Subcutaneous abdominal adipose tissue (tissue), 5 donors: ENCODE data around the gene ARG2.
"Not testable (repeated sequence)": the region's sequence is repeated elsewhere in the genome, so short reads cannot be mapped to it uniquely, and the experiment has no call there.

Experiments
- H3K27ac ChIP-seq: one replicate; pipeline ENCODE4 v1.7.0; 2013; ENCODE audit warnings: low read depth, mild to moderate bottlenecking, inconsistent platforms, low read length, moderate library complexity
- H3K27me3 ChIP-seq, 5 donors: one replicate each; pipeline ENCODE4 v1.7.0; 2013; ENCODE audit warnings: low read length in 5 of 5, inconsistent platforms in 1 of 5; ENCODE audit not compliant: control insufficient read depth in 5 of 5, insufficient read depth in 4 of 5
- H3K36me3 ChIP-seq, 5 donors: one replicate each; pipeline ENCODE4 v1.7.0; 2013; ENCODE audit warnings: low read length in 5 of 5; ENCODE audit not compliant: control insufficient read depth in 5 of 5, insufficient read depth in 5 of 5
- H3K4me1 ChIP-seq, 5 donors: one replicate each; pipeline ENCODE4 v1.7.0; 2013; ENCODE audit warnings: low read length in 5 of 5, mild to moderate bottlenecking in 3 of 5, moderate library complexity in 1 of 5; ENCODE audit not compliant: control insufficient read depth in 5 of 5, insufficient read depth in 5 of 5
- H3K4me3 ChIP-seq, 5 donors: one replicate each; pipeline ENCODE4 v1.7.0; 2013; ENCODE audit warnings: low read length in 5 of 5, low read depth in 1 of 5
- H3K9ac ChIP-seq, 5 donors: one replicate each; pipeline ENCODE4 v1.7.0; 2013; ENCODE audit warnings: low read length in 5 of 5, mild to moderate bottlenecking in 4 of 5, moderate library complexity in 3 of 5
- H3K9me3 ChIP-seq, 5 donors: one replicate each; pipeline ENCODE4 v1.7.0; 2013; ENCODE audit warnings: low read length in 5 of 5; ENCODE audit not compliant: control insufficient read depth in 5 of 5
- donor health status: healthy.
- donor health status: healthy.
- donor health status: healthy.
- donor health status: healthy.
- donor health status: healthy.

Gene ARG2

DNA sequence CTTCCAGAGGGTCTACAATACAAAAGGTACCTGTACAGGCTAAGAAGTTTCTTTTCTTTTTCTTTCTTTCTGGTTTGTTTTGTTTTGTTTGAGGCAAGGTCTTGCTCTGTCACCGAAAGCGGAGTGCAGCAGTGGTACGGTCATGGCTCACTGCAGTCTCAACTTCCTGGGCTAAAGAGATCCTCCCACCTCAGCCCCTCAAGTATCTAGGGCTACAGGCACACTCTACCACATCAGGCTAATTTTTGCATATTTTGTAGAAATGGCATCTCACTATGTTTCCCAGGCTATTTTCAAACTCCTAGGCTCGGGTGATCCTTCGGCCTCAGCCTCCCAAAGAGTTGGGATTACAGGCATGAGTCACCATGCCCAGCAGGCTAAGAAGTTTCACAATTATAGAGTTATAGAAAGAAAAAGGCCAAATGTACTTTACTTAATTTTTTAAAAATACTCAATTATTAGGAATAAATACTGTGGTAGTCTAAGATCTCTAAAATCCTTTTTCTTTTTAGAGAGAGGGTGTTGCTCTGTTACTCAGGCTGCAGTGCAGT, 16.6 kb upstream of the ARG2 start:
- no peaks in the 10 kb centered on the region for H3K9me3 ChIP-seq
- peaks cover 2 to 19% (median 14%) of the 10 kb centered on the region in 5 donors for H3K4me1 ChIP-seq
- no peaks in the 10 kb centered on the region for H3K36me3 ChIP-seq
- no peak overlapping the region for H3K27ac ChIP-seq
- H3K27me3 ChIP-seq, result no peaks in the 10 kb centered on the region
- no peak overlapping the region for H3K9ac ChIP-seq
- no peak overlapping the region for H3K4me3 ChIP-seq

GRCh38 chr14:67607646-67608045, 12.1 kb upstream of the ARG2 start:
- Histone ChIP-seq H3K9me3 (no peaks in the 10 kb centered on the region), H3K4me1 (no peaks in the 10 kb centered on the region), H3K9ac (no peak overlapping the region), H3K27ac (no peak overlapping the region), H3K36me3 (no peaks in the 10 kb centered on the region), H3K4me3 (no peak overlapping the region), H3K27me3 (peaks cover 0 to 4% (median 0%) of the 10 kb centered on the region in 5 donors)

DNA sequence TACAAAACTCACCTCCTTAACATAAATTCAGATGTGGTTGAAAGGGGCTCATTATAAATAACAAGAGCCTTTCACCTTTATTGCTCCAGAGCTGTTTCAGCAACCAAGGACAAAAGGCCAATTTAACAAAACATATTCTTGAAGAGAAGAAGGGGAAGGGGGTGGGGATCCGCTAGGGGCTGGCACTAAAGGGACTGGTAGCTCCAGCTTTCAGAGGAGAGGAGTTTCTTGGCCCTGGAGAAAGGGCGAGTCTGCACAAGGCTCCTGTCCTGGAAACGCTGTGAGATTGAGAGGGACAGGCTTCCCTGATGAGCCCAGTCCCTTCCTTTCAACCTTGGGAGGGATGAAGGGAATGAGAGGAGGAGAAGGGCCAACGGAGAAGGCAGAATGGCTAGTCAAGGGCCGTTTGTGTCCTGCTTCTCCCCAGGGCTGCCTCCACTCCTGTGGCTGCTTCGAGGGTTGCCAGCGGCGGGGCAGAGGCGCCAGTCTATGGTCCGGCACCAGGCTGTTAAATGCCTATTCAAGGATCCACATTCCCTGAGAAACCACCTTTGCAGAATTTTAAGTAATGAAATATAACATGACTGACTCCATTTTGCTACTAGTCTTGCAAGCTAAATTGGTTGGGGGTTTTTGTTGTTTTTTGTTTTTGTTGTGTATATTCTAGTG, 9.9 kb upstream of the ARG2 start:
- H3K4me1 ChIP-seq, result no peaks in the 10 kb centered on the region
- peaks cover 0 to 4% (median 0%) of the 10 kb centered on the region in 5 donors for H3K27me3 ChIP-seq
- H3K36me3 ChIP-seq, result no peaks in the 10 kb centered on the region
- H3K9ac ChIP-seq, result no peak overlapping the region
- no peak overlapping the region for H3K4me3 ChIP-seq
- H3K27ac ChIP-seq, result no peak overlapping the region
- H3K9me3 ChIP-seq, result no peaks in the 10 kb centered on the region

GRCh38 chr14:67610491-67610890, 9.2 kb upstream of the ARG2 start:
- no peak overlapping the region for H3K9ac ChIP-seq

GRCh38 chr14:67618617-67619063, 1.1 kb upstream of the ARG2 start:
- no peaks in the 10 kb centered on the region for H3K36me3 ChIP-seq
- peak overlapping the region in 1 of 5 donors; percentile 84 for H3K9ac ChIP-seq
- H3K4me3 ChIP-seq, result peak overlapping the region in 1 of 5 donors; percentile 48
- H3K4me1 ChIP-seq, result peaks cover 0 to 32% (median 24%) of the 10 kb centered on the region in 5 donors
- no peaks in the 10 kb centered on the region for H3K27me3 ChIP-seq
- no peaks in the 10 kb centered on the region for H3K9me3 ChIP-seq
- no peak overlapping the region for H3K27ac ChIP-seq

More at GRCh38 chr14:67610491-67610890, 9.2 kb upstream of the ARG2 start:
- no peaks in the 10 kb centered on the region for H3K9me3 ChIP-seq
- peaks cover 0 to 4% (median 0%) of the 10 kb centered on the region in 5 donors for H3K27me3 ChIP-seq
- no peaks in the 10 kb centered on the region for H3K36me3 ChIP-seq
- no peak overlapping the region for H3K27ac ChIP-seq
- H3K4me3 ChIP-seq, result no peak overlapping the region
- H3K4me1 ChIP-seq, result no peaks in the 10 kb centered on the region

DNA sequence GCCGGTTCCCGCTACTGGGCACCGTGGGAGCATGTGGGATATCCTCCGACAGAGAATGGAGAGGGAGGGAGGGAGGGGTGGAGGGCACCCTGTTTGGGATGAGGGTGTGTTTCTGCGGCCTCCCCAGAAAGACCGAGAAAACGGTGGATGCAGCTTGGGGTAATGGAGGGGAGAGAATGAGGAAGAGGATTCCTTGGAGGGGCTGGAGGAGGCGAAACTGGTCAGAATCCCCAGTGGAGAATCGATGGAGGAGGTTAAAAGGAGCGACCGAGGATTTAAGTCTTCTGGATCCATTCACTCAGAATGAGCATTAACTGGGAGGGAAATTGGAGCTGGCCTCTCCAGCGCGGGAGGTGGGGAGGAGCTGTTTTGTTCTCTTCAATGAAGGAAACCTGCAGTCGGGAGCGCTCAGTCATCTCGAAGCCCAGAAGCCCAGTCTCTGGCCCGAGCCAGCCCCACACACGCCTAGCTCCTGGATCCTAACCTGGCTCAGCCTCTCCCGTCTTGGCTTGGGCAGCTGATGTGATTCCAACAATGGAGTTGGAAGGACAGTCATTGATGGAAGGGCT, 581 bp downstream of the ARG2 start:
- Histone ChIP-seq H3K27me3 (no peaks in the 10 kb centered on the region), H3K36me3 (no peaks in the 10 kb centered on the region), H3K4me1 (peaks cover 0 to 32% (median 24%) of the 10 kb centered on the region in 5 donors), H3K9me3 (no peaks in the 10 kb centered on the region), H3K27ac (no peak overlapping the region), H3K4me3 (peak overlapping the region; percentile 69 to 82 (median 74)), H3K9ac (peak overlapping the region in 3 of 5 donors; percentile 57 to 67 (median 64))

- Histone ChIP-seq H3K4me3 (no peak overlapping the region), H3K9me3 (no peaks in the 10 kb centered on the region), H3K9ac (peak overlapping the region in 1 of 5 donors; percentile 7)
These were observed 3.0 kb downstream of the ARG2 start for GRCh38 chr14:67622675-67623074.

DNA sequence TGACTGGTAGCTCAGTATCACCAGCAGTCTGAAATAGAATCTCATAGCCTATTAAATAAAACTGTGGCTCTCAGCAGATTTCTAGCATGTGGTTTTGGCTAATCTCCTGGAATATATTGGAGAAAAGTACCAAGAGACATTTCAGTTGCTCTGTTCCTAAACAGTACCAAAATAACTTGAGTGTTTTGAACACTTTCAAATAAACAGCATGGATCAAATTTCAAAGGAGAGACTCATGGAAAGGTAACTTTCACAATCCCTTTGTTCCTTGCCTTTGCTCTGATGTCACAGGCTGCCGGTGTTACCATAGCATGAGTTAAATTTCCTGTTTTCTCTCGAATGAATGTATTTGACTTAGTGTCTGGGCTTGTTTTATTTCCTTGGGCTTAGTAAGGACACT, 3.4 kb downstream of the ARG2 start:
- no peaks in the 10 kb centered on the region for H3K36me3 ChIP-seq
- H3K4me3 ChIP-seq, result no peak overlapping the region
- H3K27me3 ChIP-seq, result no peaks in the 10 kb centered on the region
- peaks cover 0 to 32% (median 24%) of the 10 kb centered on the region in 5 donors for H3K4me1 ChIP-seq
- H3K27ac ChIP-seq, result no peak overlapping the region
- H3K9me3 ChIP-seq, result no peaks in the 10 kb centered on the region
- H3K9ac ChIP-seq, result no peak overlapping the region

More at GRCh38 chr14:67622675-67623074, 3.0 kb downstream of the ARG2 start:
- Histone ChIP-seq H3K27me3 (no peaks in the 10 kb centered on the region), H3K36me3 (no peaks in the 10 kb centered on the region), H3K4me1 (peaks cover 0 to 32% (median 24%) of the 10 kb centered on the region in 5 donors), H3K27ac (no peak overlapping the region)

DNA sequence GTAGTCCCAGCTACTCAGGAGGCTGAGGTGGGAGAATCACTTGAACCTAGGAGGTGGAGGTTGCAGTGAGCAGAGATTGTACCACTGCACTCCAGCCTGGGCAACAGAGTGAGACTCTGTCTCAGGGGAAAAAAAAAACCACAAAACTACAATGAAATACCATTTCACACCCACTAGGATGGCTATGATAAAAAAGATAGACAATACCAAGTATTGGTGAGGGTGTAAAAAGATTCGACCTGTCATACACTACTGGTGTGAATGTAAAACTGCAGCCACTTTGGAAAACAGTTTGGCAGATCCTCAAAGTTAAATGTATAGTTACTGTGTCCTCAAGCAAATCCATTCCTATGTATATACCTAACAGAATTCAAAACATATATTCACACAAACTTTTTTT, 6.4 kb downstream of the ARG2 start:
- not testable (repeated sequence) for H3K27ac ChIP-seq, H3K27me3 ChIP-seq, H3K4me3 ChIP-seq, H3K36me3 ChIP-seq, H3K9me3 ChIP-seq, H3K9ac ChIP-seq
- peaks cover 0 to 12% (median 5%) of the 10 kb centered on the region in 5 donors for H3K4me1 ChIP-seq

DNA sequence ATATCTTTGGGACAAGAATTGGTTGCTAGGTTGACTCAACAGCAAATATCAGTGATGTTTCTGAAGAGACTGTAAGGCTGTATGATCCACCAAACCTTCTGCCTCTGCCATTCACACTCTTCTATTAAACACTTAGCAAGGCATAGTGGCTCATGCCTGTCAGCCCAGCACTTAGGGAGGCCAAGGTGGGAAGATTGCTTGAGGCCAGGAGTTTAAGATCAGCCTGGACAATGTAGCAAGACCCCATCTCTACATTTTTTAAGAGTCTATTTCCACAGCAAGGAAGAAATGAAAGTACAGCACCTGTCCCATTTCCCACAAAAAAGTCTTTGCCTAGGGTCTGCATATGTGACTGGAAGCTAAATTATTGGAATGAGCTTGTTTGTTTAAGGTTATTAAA, 7.8 kb downstream of the ARG2 start:
- no peaks in the 10 kb centered on the region for H3K27me3 ChIP-seq
- H3K27ac ChIP-seq, result no peak overlapping the region
- no peaks in the 10 kb centered on the region for H3K9me3 ChIP-seq
- H3K36me3 ChIP-seq, result no peaks in the 10 kb centered on the region
- H3K4me3 ChIP-seq, result no peak overlapping the region
- no peak overlapping the region for H3K9ac ChIP-seq
- peaks cover 0 to 9% (median under 1%) of the 10 kb centered on the region in 5 donors for H3K4me1 ChIP-seq
